ENCODE data around the gene SNX4. TPM values are rescaled to one million over a fixed set of nuclear protein-coding genes. Genes with fewer than 3 reads are reported as not detected.

SNX4 gene
- total RNA-seq, 1 donor from 2014 or later: 41.0 TPM

GRCh38 chr3:125433611-125434041, 86.4 kb downstream of the SNX4 start:
- TF ChIP-seq, protein P1, sequence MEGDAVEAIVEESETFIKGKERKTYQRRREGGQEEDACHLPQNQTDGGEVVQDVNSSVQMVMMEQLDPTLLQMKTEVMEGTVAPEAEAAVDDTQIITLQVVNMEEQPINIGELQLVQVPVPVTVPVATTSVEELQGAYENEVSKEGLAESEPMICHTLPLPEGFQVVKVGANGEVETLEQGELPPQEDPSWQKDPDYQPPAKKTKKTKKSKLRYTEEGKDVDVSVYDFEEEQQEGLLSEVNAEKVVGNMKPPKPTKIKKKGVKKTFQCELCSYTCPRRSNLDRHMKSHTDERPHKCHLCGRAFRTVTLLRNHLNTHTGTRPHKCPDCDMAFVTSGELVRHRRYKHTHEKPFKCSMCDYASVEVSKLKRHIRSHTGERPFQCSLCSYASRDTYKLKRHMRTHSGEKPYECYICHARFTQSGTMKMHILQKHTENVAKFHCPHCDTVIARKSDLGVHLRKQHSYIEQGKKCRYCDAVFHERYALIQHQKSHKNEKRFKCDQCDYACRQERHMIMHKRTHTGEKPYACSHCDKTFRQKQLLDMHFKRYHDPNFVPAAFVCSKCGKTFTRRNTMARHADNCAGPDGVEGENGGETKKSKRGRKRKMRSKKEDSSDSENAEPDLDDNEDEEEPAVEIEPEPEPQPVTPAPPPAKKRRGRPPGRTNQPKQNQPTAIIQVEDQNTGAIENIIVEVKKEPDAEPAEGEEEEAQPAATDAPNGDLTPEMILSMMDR (IDR thresholded peaks at IDR 0.05): no peak
- DNase-seq (ENCODE audit: low spot score): no peak
- H3K9me3 Mint-ChIP-seq (ENCODE audit: low read depth): no peaks in the 10 kb centered on the region
- H3K4me3 Mint-ChIP-seq (ENCODE audit: unreplicated experiment): no peak overlapping the region
- no peaks in the 10 kb centered on the region for H3K27me3 Mint-ChIP-seq (ENCODE audit: low read depth)
- no peak overlapping the region for H3K27ac Mint-ChIP-seq (ENCODE audit: unreplicated experiment)
- H3K4me1 Mint-ChIP-seq (ENCODE audit: low read depth): peaks cover 4% of the 10 kb centered on the region
- no peaks in the 10 kb centered on the region for H3K36me3 Mint-ChIP-seq (ENCODE audit: low read depth)

DNA sequence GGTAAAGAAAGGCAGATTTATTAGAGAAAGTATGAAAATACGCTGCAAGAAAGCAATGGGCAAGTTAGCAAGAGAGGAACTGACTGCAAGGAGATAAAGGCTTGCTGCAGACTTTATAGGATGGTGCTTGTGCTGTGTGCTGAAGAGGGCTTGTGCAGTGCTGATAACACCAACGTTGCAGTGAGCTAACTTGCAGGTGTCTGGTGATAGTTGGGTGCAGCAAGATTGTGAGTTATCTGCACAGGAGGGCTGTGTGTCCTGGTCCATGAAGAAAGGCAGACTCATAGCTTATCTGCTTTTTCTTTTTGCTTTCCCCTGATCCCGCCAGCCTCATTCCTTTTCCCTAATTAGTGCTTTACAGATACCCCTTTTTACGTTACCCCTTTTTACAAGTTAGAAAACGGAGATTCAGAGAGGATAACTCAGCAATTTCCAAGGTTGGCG, 86.9 kb downstream of the SNX4 start:
- Mint-ChIP-seq H3K4me1 (ENCODE audit: low read depth) (peaks cover 4% of the 10 kb centered on the region), H3K4me3 (ENCODE audit: unreplicated experiment) (no peak overlapping the region), H3K27ac (ENCODE audit: unreplicated experiment) (no peak overlapping the region), H3K27me3 (ENCODE audit: low read depth) (no peaks in the 10 kb centered on the region), H3K9me3 (ENCODE audit: low read depth) (no peaks in the 10 kb centered on the region), H3K36me3 (ENCODE audit: low read depth) (no peaks in the 10 kb centered on the region)
- TF ChIP-seq, protein P1 (IDR thresholded peaks at IDR 0.05): no peak
- DNase-seq (ENCODE audit: low spot score): no peak

GRCh38 chr3:125431912-125432790, 87.9 kb downstream of the SNX4 start:
- Mint-ChIP-seq H3K36me3 (ENCODE audit: low read depth) (no peaks in the 10 kb centered on the region), H3K27me3 (ENCODE audit: low read depth) (no peaks in the 10 kb centered on the region), H3K27ac (ENCODE audit: unreplicated experiment) (no peak overlapping the region), H3K4me1 (ENCODE audit: low read depth) (peaks cover 4% of the 10 kb centered on the region), H3K4me3 (ENCODE audit: unreplicated experiment) (no peak overlapping the region), H3K9me3 (ENCODE audit: low read depth) (no peaks in the 10 kb centered on the region)
- TF ChIP-seq, protein P1 (IDR thresholded peaks at IDR 0.05): no peak
- no peak for DNase-seq (ENCODE audit: low spot score)

- H3K36me3 Mint-ChIP-seq (ENCODE audit: low read depth): no peaks in the 10 kb centered on the region
- TF ChIP-seq, protein P1 (IDR thresholded peaks at IDR 0.05): no peak
- H3K27ac Mint-ChIP-seq (ENCODE audit: unreplicated experiment): no peak overlapping the region
- peaks cover 4% of the 10 kb centered on the region for H3K4me1 Mint-ChIP-seq (ENCODE audit: low read depth)
- no peak for DNase-seq (ENCODE audit: low spot score)
- no peak overlapping the region for H3K4me3 Mint-ChIP-seq (ENCODE audit: unreplicated experiment)
- H3K27me3 Mint-ChIP-seq (ENCODE audit: low read depth): no peaks in the 10 kb centered on the region
- H3K9me3 Mint-ChIP-seq (ENCODE audit: low read depth): no peaks in the 10 kb centered on the region
These were observed 88.6 kb downstream of the SNX4 start for GRCh38 chr3:125431391-125431790.

DNA sequence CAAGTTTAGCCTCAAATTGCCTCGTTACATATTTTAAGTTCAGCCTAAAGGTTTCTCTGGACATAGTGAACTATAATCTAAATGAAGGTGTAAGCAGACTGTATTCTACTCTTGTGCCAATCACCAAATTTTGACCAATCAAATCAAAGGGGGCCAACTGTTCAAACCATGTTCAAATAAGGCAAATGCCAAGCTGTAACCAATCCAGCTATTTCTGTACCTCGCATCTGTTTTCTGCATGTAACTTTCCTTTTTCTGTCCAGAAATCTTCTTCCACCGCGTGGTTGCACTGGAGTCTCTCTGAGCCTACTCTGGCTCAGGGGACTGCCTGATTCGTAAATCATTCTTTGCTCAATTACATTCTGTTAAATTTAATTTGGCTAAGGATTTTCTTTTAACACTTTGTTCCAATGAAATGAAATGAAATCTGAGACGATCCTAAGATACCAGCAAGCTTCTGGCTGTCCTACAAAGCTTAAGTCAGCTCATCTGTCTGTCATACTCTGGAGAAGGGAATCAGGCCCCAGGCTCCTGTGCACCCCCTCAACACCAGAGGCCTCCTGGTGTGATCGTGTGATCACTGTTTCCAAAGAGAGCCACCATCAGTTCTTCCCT, 91.7 kb downstream of the SNX4 start:
- Mint-ChIP-seq H3K4me3 (ENCODE audit: unreplicated experiment) (no peak overlapping the region), H3K27me3 (ENCODE audit: low read depth) (no peaks in the 10 kb centered on the region), H3K27ac (ENCODE audit: unreplicated experiment) (no peak overlapping the region), H3K4me1 (ENCODE audit: low read depth) (peaks cover 4% of the 10 kb centered on the region), H3K36me3 (ENCODE audit: low read depth) (no peaks in the 10 kb centered on the region), H3K9me3 (ENCODE audit: low read depth) (no peaks in the 10 kb centered on the region)
- DNase-seq (ENCODE audit: low spot score): no peak
- TF ChIP-seq, protein P1 (IDR thresholded peaks at IDR 0.05): no peak
